NCI-H2029 treated with DMSO at 0.1 percent for 48 hours (cell line): ENCODE measurements around the gene BCL7C.
"Not testable (repeated sequence)": the region's sequence is repeated elsewhere in the genome, so short reads cannot be mapped to it uniquely, and the experiment has no call there.

Experiments used
- DNase-seq: peaks from one replicate; lab custom pipeline; 2025; lab: John Stamatoyannopoulos, UW

BCL7C gene

DNA sequence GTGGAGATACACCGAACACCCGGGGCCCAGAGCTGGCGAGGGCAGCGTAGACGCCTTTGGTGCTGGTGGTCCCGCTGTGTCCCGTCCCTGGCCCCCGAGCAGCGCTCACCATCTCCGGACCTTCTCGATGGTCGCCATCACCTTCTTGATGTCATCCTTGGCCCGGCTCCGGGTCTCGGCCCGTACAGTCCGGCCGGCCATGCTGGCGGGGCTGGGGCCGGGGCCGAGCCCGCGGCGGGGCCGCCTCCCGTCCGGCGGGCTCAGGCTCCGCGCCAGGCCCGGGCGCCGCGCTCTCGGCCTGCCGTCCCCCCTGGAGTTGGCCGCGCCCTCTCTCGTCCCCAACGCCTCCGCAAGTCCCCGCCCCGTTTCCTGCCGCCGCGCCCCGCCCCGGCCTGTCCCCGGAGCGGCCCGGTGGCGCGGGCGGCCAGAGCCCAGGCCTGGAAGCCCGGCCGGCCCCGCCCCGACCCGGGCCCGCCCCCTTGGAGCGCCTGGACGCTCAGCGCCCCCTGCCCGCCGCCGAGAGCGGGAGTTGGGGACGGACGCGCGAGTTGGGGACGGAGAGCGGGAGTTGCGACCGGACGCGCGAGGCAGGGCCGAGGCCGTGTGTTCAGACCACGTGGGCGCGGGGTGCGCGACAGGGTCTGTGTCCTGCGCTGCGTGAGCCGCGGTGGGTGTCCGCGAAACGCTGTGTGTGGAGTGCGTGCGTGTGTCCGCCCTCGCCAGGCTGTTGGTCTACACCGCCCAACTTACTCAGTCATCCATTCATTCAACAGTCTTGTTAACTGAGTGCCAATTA lies at the start of gene BCL7C:
BCL7C (minus strand) TSS at position 334 of the 796 bp plus-strand sequence; CDS start at position 201, 133 bp downstream.
- peak; percentile 32 for DNase-seq

GRCh38 chr16:30942426-30942806 lies 48.5 kb upstream of the BCL7C start:
- DNase-seq, result no peak

DNA sequence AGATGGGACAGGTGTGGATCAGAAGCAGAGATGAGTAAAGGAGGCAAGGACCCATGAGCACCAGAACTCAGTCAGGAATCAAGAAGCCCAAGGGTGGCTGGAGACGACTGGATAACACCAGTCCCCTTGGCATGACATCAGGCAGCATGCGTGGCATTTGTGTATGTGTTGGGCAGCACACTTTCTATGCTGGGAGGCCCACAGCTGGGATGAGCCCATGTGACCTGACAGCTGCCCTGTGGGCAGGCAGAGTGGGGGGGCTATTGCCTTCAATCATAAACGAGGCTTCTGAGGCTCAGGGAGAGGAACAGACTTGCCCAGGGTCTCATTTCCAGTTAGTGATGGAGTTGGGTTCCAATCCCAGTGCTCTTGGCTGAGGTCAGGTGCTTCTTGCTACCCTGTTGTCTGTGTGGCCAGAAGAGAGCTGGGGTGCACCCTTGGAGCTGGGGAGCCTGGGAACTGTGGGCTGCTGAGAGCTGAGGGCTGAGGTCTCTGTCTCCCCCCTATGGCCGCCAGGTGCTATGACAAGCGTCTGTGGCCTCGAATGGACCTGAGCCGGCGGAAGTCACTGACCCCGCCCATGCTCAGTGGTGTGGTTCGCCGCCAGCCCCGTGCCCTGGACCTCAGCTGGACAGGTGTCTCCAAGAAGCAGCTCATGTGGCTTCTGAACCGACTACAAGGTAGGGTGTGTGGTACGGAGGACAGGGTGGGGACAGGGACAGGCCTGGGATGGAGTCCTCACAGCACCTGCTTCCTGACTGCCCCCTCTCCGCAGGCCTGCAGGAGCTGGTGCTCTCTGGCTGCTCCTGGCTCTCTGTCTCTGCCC lies 47.9 kb upstream of the BCL7C start:
- peak; percentile 19 for DNase-seq

DNA sequence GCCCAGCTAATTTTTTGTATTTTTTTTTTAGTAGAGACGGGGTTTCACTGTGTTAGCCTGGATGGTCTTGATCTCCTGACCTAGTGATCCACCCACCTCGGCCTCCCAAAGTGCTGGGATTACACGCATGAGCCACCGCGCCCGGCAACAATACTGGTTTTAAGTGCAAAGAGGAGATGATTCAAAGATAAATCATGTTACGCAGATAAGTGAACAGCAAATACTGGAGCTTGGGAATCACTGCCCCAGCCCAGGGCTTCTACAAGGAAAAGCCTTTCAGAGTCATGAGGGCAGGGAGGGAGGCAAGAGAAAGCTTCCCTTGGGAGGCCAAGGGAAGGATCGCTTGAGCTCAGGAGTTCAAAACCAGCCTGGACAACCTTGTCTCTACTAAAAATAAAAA lies 45.7 kb upstream of the BCL7C start:
- not testable (repeated sequence) for DNase-seq

DNA sequence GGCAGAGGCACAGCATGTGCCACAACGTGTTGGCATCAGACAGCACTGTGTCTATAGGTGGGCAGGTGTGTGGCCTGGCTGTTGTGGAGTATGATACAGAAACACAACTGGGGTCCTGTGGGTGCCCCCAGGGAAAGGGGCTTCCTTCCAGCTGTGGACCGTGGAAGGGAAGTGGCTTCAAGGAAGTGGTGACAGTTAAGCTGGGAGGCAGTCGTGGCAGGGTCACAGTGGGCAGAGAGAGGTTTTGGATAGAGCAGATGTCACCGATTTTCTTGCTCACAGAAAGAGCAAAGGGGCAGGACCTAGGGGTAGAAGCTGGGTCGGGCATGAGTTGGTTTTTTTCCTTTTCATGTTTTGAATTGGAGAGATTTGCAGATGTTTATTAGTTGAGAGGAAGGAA lies 43.8 kb upstream of the BCL7C start:
- DNase-seq, result no peak

DNA sequence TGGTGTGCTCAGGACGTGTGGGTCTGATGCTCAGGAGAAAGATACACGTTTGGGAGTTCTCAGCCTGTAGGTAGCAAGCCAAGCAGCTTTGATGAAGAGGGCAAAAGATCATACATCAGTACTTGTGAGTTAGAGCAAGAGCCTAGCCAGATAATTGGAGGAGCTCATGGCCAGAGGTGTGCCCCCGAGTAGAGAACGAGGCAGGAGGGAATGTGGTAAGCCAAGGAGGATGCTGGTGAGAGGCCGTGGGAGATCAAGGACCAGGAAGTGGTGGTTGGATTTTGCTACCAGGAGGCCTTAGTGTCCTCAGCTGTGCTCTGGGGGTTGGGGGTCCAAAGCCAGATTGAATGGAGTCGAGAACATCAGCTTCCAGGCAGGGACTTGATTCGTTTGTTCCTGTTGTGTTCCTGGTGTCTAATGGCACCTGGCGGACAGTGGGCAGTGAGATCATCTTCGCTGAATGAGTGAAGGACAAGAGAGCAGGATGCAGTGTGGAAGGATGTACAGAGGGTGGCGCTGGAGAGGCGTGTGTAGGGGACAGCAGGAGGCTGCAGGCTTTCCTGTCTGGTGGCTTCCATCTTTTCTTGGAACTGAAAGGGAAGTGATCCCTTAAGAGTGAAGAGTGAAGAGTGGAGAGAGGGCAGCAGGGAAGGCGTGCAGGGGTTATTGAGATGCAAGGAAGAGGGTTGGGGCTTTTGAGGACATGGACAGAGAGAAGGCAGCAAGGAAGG lies 41.1 kb upstream of the BCL7C start:
- DNase-seq, result peak; percentile 6

DNA sequence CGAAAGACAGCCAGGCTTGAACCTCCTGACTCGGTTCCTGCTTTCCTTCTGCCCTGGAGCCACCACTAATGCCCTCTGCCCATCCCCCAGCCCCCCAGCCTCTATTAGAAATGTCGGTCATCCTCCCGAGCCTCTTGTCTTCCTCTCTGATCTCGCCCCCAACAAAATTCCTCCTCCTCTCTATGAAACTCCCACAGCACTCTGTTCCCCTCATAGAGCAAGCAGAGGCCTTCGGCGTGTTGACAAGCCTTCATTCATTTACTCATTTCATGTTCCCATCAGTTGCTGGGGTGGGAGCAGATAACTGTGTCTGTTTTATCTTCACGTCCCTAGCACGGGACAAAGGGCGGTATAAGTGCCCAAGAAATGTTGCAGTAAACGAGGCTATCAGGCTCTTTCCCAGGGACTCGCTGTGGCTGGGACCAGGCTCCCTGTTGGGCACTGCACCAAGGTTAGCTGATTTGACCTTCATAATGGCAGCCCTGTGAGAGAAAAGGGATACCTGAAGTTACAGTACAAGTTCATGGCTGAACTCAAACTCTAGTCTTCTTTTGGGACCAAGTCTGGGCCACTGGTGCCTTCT lies 37.3 kb upstream of the BCL7C start:
- no peak for DNase-seq

GRCh38 chr16:30930160-30930571 lies 36.3 kb upstream of the BCL7C start:
- DNase-seq, result no peak

GRCh38 chr16:30929167-30929566 lies 35.3 kb upstream of the BCL7C start:
- DNase-seq, result no peak

DNA sequence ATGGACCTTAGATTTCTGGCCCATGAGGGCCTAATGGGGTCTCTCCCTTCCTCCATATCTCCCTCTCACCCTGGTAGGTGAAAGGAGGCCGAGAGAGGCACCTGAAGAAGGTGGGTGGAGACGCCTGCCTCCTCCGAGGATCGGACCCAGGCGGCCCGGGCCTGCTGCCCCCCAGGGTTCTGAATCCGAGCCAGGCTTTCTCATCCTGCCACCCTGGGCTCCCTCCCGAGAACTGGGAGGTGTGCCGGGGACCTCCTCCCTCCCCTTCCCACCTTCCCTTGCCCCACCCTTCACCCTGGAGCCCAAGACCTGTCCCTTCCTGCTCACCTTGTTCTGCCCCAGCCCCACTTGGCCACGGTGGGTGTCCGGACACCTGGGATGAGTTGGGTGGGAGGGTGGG lies 34.5 kb upstream of the BCL7C start:
- DNase-seq, result no peak

- peak; percentile 49 for DNase-seq
Measured at GRCh38 chr16:30927789-30928378, 34.0 kb upstream of the BCL7C start.

DNA sequence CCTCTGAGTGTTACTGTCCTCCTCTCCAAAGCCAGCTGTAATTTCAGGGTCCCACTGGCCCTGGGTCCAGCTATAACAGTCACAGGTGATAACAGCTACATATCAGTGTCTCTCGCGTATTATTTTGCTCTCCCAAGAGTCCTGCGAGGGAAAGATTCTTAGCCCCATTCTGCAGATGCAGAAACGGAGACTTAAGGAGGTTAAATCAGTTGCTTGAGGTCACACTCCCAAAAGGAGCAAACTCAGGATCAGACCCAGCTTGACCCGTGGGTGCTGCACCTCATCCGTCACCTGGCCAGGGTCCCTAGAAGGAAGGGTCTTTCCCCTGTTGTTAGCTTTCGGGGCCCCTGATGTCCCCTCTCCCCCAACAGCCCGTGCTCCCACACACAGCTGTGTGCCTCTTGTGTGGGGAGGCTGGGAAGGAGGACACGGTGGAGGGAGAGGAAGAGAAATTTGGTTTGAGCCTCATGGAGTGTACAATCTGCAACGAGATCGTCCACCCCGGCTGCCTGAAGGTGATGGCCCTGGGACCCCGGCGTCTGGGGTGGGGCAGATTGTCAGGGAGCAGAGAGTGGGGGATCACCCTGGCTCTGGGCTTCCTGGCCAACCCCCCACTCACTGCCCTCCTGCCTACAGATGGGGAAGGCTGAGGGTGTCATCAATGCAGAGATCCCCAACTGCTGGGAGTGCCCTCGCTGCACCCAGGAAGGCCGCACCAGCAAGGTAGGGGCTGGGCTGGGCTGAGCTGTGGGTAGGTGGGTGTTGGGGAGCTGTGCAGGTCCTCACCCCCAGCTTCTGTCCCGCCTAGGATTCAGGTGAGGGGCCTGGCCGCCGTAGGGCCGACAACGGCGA lies 33.3 kb upstream of the BCL7C start:
- DNase-seq, result no peak

GRCh38 chr16:30925995-30926811 lies 32.3 kb upstream of the BCL7C start:
- DNase-seq, result no peak

- DNase-seq, result no peak
Measured at GRCh38 chr16:30925632-30925987, 31.7 kb upstream of the BCL7C start.

DNA sequence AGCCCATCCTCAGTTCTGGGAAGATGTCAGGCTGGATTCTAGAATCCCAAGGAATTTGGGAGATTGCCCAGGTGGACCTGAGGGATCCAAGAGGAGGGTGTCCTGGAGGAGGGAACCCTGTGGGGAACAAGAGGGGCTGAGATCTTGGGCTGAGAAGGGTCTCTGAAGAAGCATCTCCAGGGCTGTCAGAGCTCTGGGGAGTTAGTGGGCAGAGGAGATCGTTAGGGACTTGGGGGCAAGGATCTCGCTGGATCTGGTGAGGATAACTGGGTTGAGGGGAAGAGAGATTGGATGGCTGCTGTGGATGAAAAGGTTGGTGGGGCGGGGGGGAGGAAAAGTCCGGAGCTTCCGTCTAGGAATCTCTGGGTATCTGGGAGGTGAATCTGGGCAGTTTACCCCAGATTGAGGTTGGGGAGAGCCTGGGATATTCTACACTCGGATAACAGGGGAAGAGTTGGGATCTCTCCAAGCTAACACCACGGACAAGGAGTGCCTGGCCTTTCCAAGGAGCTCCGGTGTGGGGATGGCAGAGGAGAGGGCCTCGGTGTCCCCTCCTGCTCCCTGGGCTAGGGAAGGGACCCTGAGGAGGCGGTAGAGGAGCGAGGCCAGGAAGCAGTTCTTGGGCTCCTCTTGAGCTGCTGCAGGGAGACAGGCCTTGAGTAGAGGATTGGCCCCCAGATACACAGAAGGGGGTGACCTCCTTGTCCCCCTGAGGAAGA lies 31.2 kb upstream of the BCL7C start:
- no peak for DNase-seq

GRCh38 chr16:30924076-30924912 lies 30.4 kb upstream of the BCL7C start:
- DNase-seq, result no peak

DNA sequence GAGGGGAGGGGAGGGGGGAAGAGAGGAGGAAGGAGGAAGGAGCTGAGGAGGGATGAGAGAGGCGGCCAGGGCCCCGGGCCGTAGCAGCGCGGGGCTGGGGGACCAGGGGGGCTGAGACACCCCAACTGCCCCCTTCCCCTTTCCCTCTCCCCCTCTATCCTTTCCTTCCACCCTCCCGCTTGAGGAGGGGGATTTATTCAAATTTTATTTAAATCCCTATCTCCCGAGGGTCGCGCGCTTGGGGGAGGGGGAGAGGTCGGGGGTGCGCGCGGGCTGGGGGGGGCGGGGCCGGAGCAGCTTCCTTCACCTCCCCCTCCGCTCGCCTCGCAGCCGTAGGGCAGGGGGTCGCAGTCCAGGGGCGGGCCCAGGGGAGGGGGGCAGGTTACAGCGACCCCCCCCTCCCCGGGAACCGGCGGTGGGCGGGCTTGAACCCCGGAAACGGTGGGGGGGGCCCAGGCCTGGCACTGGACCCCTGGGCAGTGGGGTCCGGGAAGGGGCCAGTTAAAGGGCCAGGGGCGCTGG lies 29.7 kb upstream of the BCL7C start, which contains the start of gene FBXL19:
FBXL19 (plus strand) TSS at position 19 of the 522 bp plus-strand sequence. CDS start 2,183 bp downstream, outside the sequence.
- no peak for DNase-seq

- DNase-seq, result peak; percentile 99
Measured at GRCh38 chr16:30922960-30923535, 29.2 kb upstream of the BCL7C start.
